ENCODE data around the gene DPYD. TPM values are rescaled to one million over a fixed set of nuclear protein-coding genes. Genes with fewer than 3 reads are reported as not detected.

The DPYD gene
- polyA plus RNA-seq, 1 of the 3 experiments (the other 2 are of a cell fraction): 23.0 TPM

DNA sequence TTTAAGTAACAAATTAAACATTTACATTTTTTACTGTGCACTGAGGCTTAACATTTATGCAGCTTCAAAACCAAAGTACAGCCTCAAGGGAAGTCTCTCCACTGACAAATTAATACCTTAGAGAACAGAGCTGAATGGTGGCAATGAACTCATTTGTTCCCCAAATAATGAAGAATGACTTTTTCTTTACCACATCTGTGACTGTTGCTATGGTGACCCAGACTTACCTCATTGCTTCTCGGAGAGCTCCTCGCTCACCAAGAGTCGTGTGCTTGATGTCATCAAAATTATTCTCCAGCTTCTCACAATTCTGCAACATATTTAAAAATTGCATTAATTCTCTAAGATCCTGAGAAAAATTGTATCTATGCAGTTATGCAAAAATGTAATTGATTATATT lies 92.9 kb downstream of the DPYD start:
- peaks cover 14% of the 10 kb centered on the region for H3F3A ChIP-seq (replicated peaks; ENCODE audit: insufficient read depth)
- WGBS (ENCODE audit: low lambda C conversion rate): 100% methylated on average over 3 of the region's 3 CpGs
- H3K27ac ChIP-seq (ENCODE audit: low read depth in 2 of 2, low read length in 1 of 2): no peak overlapping the region; a peak in 1 of 4 replicates
- H3K79me2 ChIP-seq (ENCODE audit: insufficient read depth): peaks cover 57% of the 10 kb centered on the region
- no peaks in the 10 kb centered on the region for H4K20me1 ChIP-seq (ENCODE audit: insufficient read depth)
- peaks cover 7 to 20% of the 10 kb centered on the region in 2 experiments; a peak in 3 of 4 replicates for H3K4me1 ChIP-seq (ENCODE audit: control insufficient read depth in 1 of 2, insufficient read depth in 2 of 2, low read depth in 1 of 2, low read length in 1 of 2)
- H2AFZ ChIP-seq (ENCODE audit: low read depth): no peak overlapping the region
- no peak overlapping the region for H3K4me3 ChIP-seq (ENCODE audit: low read depth in 2 of 2, low read length in 1 of 2)
- no peaks in the 10 kb centered on the region; the same call in 1 of the 2 replicates for H3K9me3 ChIP-seq
- H3K9me2 ChIP-seq: no peaks in the 10 kb centered on the region
- H3K36me3 ChIP-seq (replicated peaks in 1 of 2; ENCODE audit: control insufficient read depth in 1 of 2, insufficient read depth in 2 of 2, low read length in 1 of 2): peaks cover 0 to 61% of the 10 kb centered on the region in 2 experiments
- H3K9ac ChIP-seq: no peak overlapping the region
- H3K4me2 ChIP-seq: no peak overlapping the region
- POLR2A ChIA-PET: no interaction called here
- DNase-seq: no peak
- H3K27me3 ChIP-seq (ENCODE audit: insufficient read depth): no peaks in the 10 kb centered on the region
- TF ChIP-seq SMC3 (IDR thresholded peaks at IDR 0.05; ENCODE audit: low read depth, low read length): no peak
- TF ChIP-seq, protein P1, sequence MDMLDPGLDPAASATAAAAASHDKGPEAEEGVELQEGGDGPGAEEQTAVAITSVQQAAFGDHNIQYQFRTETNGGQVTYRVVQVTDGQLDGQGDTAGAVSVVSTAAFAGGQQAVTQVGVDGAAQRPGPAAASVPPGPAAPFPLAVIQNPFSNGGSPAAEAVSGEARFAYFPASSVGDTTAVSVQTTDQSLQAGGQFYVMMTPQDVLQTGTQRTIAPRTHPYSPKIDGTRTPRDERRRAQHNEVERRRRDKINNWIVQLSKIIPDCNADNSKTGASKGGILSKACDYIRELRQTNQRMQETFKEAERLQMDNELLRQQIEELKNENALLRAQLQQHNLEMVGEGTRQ (IDR thresholded peaks at IDR 0.05; ENCODE audit: borderline replicate concordance, low read depth, low read length): no peak
- TF ChIP-seq TEAD4 (IDR thresholded peaks at IDR 0.05; ENCODE audit: borderline replicate concordance, insufficient read depth): no peak
- no peak for TF ChIP-seq MAX (IDR thresholded peaks at IDR 0.05; ENCODE audit: low read depth)
- no peak for TF ChIP-seq RAD21 (IDR thresholded peaks at IDR 0.05; ENCODE audit: low read length)
- TF ChIP-seq NRF1 (IDR thresholded peaks at IDR 0.05; ENCODE audit: low read depth, low read length): no peak
- TF ChIP-seq, protein P2, sequence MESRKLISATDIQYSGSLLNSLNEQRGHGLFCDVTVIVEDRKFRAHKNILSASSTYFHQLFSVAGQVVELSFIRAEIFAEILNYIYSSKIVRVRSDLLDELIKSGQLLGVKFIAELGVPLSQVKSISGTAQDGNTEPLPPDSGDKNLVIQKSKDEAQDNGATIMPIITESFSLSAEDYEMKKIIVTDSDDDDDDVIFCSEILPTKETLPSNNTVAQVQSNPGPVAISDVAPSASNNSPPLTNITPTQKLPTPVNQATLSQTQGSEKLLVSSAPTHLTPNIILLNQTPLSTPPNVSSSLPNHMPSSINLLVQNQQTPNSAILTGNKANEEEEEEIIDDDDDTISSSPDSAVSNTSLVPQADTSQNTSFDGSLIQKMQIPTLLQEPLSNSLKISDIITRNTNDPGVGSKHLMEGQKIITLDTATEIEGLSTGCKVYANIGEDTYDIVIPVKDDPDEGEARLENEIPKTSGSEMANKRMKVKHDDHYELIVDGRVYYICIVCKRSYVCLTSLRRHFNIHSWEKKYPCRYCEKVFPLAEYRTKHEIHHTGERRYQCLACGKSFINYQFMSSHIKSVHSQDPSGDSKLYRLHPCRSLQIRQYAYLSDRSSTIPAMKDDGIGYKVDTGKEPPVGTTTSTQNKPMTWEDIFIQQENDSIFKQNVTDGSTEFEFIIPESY (IDR thresholded peaks at IDR 0.05; ENCODE audit: borderline replicate concordance, low read depth): no peak
- TF ChIP-seq, protein P3, sequence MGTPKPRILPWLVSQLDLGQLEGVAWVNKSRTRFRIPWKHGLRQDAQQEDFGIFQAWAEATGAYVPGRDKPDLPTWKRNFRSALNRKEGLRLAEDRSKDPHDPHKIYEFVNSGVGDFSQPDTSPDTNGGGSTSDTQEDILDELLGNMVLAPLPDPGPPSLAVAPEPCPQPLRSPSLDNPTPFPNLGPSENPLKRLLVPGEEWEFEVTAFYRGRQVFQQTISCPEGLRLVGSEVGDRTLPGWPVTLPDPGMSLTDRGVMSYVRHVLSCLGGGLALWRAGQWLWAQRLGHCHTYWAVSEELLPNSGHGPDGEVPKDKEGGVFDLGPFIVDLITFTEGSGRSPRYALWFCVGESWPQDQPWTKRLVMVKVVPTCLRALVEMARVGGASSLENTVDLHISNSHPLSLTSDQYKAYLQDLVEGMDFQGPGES (IDR thresholded peaks at IDR 0.05; ENCODE audit: low read depth, low read length): no peak
- TF ChIP-seq MEF2A (IDR thresholded peaks at IDR 0.05; ENCODE audit: borderline replicate concordance, low read depth): no peak
- no peak for TF ChIP-seq JUND (IDR thresholded peaks at IDR 0.05)
- no peak for TF ChIP-seq NFIC (IDR thresholded peaks at IDR 0.05; ENCODE audit: borderline replicate concordance)
- no peak for TF ChIP-seq CTCF (IDR thresholded peaks at IDR 0.05)
- TF ChIP-seq, protein P4, sequence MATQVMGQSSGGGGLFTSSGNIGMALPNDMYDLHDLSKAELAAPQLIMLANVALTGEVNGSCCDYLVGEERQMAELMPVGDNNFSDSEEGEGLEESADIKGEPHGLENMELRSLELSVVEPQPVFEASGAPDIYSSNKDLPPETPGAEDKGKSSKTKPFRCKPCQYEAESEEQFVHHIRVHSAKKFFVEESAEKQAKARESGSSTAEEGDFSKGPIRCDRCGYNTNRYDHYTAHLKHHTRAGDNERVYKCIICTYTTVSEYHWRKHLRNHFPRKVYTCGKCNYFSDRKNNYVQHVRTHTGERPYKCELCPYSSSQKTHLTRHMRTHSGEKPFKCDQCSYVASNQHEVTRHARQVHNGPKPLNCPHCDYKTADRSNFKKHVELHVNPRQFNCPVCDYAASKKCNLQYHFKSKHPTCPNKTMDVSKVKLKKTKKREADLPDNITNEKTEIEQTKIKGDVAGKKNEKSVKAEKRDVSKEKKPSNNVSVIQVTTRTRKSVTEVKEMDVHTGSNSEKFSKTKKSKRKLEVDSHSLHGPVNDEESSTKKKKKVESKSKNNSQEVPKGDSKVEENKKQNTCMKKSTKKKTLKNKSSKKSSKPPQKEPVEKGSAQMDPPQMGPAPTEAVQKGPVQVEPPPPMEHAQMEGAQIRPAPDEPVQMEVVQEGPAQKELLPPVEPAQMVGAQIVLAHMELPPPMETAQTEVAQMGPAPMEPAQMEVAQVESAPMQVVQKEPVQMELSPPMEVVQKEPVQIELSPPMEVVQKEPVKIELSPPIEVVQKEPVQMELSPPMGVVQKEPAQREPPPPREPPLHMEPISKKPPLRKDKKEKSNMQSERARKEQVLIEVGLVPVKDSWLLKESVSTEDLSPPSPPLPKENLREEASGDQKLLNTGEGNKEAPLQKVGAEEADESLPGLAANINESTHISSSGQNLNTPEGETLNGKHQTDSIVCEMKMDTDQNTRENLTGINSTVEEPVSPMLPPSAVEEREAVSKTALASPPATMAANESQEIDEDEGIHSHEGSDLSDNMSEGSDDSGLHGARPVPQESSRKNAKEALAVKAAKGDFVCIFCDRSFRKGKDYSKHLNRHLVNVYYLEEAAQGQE (IDR thresholded peaks at IDR 0.05; ENCODE audit: low read depth, low read length): no peak
- TF ChIP-seq RFX5 (IDR thresholded peaks at IDR 0.05; ENCODE audit: low read length): no peak
- TF ChIP-seq FOXJ3 (CRISPR knock-in tag; IDR thresholded peaks at IDR 0.05): no peak
- no peak for TF ChIP-seq RXRA (IDR thresholded peaks at IDR 0.05; ENCODE audit: borderline replicate concordance, low read depth)
- TF ChIP-seq, protein P5, sequence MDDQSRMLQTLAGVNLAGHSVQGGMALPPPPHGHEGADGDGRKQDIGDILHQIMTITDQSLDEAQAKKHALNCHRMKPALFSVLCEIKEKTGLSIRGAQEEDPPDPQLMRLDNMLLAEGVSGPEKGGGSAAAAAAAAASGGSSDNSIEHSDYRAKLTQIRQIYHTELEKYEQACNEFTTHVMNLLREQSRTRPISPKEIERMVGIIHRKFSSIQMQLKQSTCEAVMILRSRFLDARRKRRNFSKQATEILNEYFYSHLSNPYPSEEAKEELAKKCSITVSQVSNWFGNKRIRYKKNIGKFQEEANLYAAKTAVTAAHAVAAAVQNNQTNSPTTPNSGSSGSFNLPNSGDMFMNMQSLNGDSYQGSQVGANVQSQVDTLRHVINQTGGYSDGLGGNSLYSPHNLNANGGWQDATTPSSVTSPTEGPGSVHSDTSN (IDR thresholded peaks at IDR 0.05): no peak
- no peak for TF ChIP-seq EZH2phosphoT487 (IDR thresholded peaks at IDR 0.05; ENCODE audit: borderline replicate concordance, low read depth)
- CTCF ChIA-PET: no interaction called here
